HG03432 (cell line): ENCODE results near the gene TRAF1.

ENCODE experiments used
- ATAC-seq: cut with Tn5 transposase; IDR thresholded peaks from one replicate; pipeline ENCODE4 v1.9.1; 2021; ENCODE audit warnings: mild to moderate bottlenecking, moderate library complexity; ENCODE audit not compliant: unreplicated experiment

Gene TRAF1

DNA sequence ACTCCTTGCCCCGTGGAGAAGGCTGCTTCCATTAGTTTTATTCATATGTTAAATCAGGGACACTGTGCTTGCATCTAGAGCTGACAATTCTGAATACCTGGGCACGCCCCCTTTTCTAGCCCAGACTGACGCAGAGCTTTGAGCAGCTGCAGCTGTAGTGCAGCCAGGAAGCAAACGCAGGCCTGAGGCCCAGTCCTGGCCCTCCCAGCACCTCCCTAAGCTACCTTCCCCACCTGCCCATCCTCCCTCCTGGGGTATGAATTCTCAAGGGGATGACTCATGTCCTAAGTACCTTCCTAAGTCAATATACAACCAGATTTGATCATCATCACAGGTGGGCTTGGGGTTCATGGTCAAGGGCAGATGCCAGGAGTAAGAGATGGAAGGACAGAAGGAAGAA lies 53.1 kb downstream of the TRAF1 start:
- ATAC-seq: no peak

- no peak for ATAC-seq
Observed at GRCh38 chr9:120872791-120873502, 53.6 kb downstream of the TRAF1 start.

DNA sequence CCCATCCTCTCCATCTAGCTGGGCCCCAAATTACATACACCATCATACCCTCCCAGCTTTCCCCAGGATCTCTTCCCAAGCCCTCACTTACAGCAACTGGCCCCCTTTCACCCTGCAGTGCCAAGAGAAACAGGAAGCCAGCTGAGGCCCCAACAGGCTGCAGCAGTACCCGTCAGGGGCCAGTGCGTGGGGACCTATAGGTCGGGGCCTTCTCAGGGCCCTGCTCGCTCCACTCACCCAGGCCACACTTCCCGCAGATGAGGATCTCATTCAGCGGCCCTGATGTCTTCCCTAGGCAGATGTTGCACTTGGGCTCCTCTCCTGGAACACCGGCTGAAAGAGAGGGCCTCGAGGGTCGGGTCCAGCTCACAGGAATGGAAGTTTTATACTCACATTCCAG lies 56.4 kb downstream of the TRAF1 start:
- ATAC-seq: no peak

GRCh38 chr9:120869726-120870125 lies 56.9 kb downstream of the TRAF1 start:
- ATAC-seq: no peak

- no peak for ATAC-seq
Observed at GRCh38 chr9:120869360-120869687, 57.3 kb downstream of the TRAF1 start.

- ATAC-seq: peak; percentile 92
Observed at GRCh38 chr9:120868676-120869359, 57.8 kb downstream of the TRAF1 start.

- ATAC-seq: no peak
Observed at GRCh38 chr9:120868339-120868675, 58.3 kb downstream of the TRAF1 start.

GRCh38 chr9:120867676-120868338 lies 58.8 kb downstream of the TRAF1 start:
- ATAC-seq: no peak

DNA sequence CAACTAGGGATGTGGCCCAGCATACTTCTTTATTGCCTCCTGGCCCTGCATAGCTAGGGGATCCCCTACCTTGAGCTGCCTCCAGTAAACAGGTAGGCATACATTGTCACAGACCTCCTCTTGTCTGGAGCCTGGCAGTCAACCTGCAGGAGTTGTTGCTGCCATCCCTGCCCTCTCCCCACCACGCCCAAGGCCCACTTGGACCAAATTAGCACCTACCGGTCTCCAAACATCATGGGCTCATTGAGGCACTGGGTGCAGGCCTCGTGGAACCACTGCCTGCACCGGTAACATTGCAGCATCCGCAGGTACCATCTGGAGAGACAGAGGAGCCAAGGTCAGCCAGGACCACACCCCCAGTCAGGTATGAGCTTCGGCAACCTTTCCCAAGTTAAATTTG lies 59.9 kb downstream of the TRAF1 start:
- ATAC-seq: no peak

- ATAC-seq: no peak
Observed at GRCh38 chr9:120865809-120866208, 60.8 kb downstream of the TRAF1 start.

DNA sequence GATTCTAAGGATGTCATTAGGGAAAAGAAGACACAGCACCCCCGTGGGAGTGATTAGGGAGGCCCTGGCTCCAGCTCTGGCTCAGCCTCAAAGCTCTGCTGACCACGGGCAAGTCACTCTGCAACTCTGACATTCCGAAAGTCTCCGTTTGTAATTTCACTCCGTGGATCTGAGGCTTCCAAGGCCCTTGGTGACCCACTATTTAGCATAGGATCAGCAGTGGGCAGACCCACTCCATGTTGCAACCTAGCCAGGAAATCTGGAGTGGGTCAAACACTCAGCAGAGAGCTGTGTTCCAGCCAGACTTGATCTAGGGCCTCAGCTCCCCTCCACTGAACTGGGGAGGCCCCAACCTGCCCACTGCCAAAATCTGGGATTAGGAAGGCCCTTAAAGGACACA lies 61.4 kb downstream of the TRAF1 start:
- ATAC-seq: no peak

DNA sequence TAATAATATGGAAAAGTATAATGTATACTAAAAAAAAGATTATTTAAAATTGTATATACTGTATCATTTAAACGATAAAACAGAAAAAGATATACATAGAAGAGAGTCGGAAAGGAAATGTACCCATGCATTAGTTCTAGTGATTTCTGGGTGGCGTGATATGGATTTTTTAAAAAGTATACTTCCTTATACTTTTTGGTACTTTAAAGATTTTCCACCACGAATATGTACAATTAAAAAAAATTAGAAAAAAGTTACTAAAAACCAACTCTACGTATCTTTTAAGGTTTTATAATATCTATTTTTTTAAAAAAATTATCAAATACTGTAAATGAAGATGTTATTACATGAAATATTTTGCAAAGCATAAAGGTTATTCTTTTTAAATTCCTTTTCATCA lies 61.9 kb downstream of the TRAF1 start:
- ATAC-seq: no peak

GRCh38 chr9:120863833-120864232 lies 62.8 kb downstream of the TRAF1 start:
- no peak for ATAC-seq

- ATAC-seq: no peak
Observed at GRCh38 chr9:120862452-120862851, 64.1 kb downstream of the TRAF1 start.

GRCh38 chr9:120861935-120862334 lies 64.7 kb downstream of the TRAF1 start:
- no peak for ATAC-seq

DNA sequence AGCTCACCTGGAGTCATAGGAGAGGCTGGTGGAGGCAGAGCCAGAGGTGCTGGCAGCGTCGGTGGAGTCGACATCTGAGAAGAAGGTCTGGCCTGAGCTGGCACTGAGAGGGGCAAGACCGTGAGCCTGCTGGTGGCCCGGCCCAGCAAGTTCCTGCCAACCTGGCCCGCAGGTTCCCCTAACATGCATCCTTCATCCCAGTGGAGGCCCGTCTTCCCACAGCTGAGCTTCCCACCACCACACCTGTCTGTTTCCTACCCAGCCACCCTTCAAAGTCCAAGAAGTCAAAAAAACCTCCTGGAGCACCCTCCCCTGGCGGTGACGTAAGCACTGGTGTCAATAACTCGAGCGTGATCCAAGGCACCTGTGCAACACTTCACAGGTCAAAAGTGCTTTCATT lies 66.5 kb downstream of the TRAF1 start:
- ATAC-seq: no peak

DNA sequence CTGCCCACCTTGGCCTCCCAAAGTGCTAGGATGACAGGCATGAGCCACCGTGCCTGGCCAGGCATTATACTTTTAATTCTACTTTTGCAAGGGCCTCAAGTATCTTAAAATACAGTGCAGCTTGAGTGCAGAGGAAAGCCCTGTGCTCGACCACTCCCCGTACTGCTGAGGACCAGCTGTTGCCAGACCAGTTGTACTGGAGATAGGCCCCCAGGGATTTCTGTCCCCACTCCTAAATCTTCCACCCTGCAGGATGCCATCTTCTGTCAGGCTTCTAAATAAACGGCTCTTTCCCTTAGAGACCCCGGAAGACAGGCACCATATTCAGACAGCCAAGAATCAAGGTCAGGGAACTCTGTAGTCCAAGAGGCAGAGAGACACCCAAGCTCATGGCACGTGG lies 67.2 kb downstream of the TRAF1 start:
- ATAC-seq: no peak

DNA sequence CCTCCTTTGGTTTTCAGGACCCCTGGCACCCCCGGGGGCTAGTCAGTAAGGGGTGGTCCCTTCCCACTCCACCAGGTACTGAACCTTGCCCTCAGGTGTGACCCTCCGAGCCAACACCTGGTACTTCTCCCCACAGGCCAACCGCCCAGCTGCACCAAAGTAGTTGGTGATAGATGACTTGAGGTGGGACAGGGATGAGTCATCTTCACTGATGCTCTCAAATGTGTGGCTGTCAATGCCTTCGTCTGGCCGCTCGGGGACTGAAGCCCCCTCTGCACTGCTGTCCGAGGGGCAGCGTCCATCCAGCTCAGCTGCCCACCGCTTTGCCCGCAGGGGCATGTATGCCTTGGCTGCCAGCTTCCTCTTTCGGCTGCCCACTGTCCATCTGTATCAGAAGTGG lies 68.7 kb downstream of the TRAF1 start:
- ATAC-seq: no peak

DNA sequence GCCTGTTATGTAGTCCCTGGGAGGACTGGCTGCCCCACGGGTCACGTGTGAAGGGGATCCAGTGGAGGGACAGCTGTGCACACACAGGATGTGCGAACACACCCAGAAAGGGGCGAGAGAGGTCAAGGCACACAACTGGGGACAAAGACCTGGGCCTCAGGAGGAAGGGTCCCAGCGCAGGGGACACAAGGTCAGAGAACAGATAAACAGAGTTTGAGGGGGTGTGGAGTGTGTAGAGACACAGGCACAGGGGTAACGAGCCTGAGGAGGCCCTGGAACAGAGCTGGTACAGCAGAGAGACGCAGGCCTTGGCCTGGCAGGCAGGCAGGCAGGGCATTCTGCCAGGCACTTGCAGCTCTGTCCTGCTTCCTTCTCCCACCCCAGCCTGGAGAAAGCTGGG lies 69.1 kb downstream of the TRAF1 start:
- no peak for ATAC-seq

DNA sequence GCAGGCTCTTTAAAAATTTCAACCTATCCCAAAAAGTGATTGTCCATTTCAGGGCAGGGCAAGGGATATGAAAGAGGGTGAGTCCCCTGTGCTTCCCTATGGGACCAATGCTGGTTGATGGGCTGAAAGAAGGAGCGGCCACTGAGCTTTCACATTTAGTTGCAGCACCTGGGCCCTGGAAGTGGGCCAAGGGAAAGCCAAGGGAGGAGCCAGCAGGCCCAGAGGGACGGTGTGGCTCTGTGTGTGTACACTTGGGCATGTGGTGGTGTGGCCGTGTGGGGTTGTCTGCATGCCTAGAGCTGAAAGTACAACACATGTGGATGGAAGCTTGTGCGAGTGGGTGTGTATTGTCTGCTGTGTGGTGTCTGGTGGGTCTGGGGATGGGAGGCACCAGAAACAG lies 69.9 kb downstream of the TRAF1 start:
- no peak for ATAC-seq

- no peak for ATAC-seq
Observed at GRCh38 chr9:120855827-120856670, 70.5 kb downstream of the TRAF1 start.
